ENCODE results near the gene USP2. TPM values are rescaled to one million over a fixed set of nuclear protein-coding genes. Genes with fewer than 3 reads are reported as not detected.

Gene USP2
- polyA plus RNA-seq, 1 donor (not counting 4 experiments of a cell fraction or from before 2014, with no cell fraction given), result 0.35 TPM

DNA sequence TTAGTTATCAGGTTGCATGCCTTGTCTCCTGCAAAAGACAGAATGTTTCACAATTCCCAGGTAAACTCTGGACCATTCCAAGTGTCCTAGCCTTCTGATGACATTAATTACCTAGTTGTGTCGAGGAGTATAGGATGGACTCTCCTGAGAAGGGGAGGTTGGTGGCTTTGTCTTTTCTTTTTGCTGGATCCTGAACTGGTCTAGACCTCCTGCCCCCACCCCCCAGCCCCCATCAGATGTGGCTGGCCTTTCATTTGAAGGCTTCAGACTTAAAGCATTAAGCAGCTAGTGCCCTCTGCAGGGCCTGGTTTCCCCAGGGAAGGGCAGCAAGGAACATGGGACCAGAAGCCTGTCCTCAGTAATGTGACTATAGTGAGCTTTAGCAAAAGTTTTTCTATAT is 74.3 kb downstream of the USP2 start:
- no peak overlapping the region for H3K4me2 ChIP-seq (ENCODE audit: control insufficient read depth, extremely low read depth, insufficient read depth, low read depth, low read length)
- FAIRE-seq, result no peak
- peaks cover 15% of the 10 kb centered on the region for H3K4me1 ChIP-seq (ENCODE audit: control insufficient read depth, extremely low read depth, insufficient read depth, low read length)
- H3K36me3 ChIP-seq (ENCODE audit: control insufficient read depth in 2 of 2, extremely low read depth in 1 of 2, insufficient read depth in 2 of 2, low read length in 2 of 2), result peaks cover 28 to 38% of the 10 kb centered on the region in 2 experiments
- DNase-seq (ENCODE audit: low read depth, low spot score), result no peak
- peaks cover 4% of the 10 kb centered on the region for H3K9me1 ChIP-seq (ENCODE audit: control insufficient read depth, extremely low read depth, insufficient read depth, low read length)
- H4K20me1 ChIP-seq (ENCODE audit: control insufficient read depth, extremely low read depth, insufficient read depth, low read length), result no peaks in the 10 kb centered on the region
- H3K27ac ChIP-seq (ENCODE audit: control insufficient read depth, insufficient read depth, low read length), result no peak overlapping the region
- no peak overlapping the region for H3K9ac ChIP-seq (ENCODE audit: control insufficient read depth, extremely low read depth, insufficient read depth, low read length)
- H3K27me3 ChIP-seq (ENCODE audit: control insufficient read depth, extremely low read depth, insufficient read depth, low read length), result no peaks in the 10 kb centered on the region
- H3K4me3 ChIP-seq (ENCODE audit: control insufficient read depth in 2 of 3, extremely low read depth in 1 of 3, insufficient read depth in 2 of 3, low read depth in 1 of 3, low read length in 3 of 3), result no peak overlapping the region
- no peak overlapping the region for H2AFZ ChIP-seq (ENCODE audit: control insufficient read depth, low read length)
- TF ChIP-seq, protein P1, sequence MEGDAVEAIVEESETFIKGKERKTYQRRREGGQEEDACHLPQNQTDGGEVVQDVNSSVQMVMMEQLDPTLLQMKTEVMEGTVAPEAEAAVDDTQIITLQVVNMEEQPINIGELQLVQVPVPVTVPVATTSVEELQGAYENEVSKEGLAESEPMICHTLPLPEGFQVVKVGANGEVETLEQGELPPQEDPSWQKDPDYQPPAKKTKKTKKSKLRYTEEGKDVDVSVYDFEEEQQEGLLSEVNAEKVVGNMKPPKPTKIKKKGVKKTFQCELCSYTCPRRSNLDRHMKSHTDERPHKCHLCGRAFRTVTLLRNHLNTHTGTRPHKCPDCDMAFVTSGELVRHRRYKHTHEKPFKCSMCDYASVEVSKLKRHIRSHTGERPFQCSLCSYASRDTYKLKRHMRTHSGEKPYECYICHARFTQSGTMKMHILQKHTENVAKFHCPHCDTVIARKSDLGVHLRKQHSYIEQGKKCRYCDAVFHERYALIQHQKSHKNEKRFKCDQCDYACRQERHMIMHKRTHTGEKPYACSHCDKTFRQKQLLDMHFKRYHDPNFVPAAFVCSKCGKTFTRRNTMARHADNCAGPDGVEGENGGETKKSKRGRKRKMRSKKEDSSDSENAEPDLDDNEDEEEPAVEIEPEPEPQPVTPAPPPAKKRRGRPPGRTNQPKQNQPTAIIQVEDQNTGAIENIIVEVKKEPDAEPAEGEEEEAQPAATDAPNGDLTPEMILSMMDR (optimal IDR thresholded peaks at IDR 0.05 in 1 of 3, IDR thresholded peaks at IDR 0.05 in 1 of 3, conservative IDR thresholded peaks at IDR 0.05 in 1 of 3; ENCODE audit: extremely low read depth in 1 of 3, insufficient read depth in 2 of 3, low read length in 3 of 3), result peak in 1 of 3 experiments; percentile 29
- TF ChIP-seq EZH2 (IDR thresholded peaks at IDR 0.05; ENCODE audit: low read length), result no peak
- no peaks in the 10 kb centered on the region for H3K79me2 ChIP-seq (ENCODE audit: control insufficient read depth, insufficient read depth, low read length)
- no peaks in the 10 kb centered on the region for H3K9me3 ChIP-seq (ENCODE audit: control insufficient read depth, low read depth, low read length)
- dilution Hi-C loops (cut with MboI; ENCODE audit: extremely low pct_ligation_motif_present, low sequenced_read_pairs), result no loop called here

DNA sequence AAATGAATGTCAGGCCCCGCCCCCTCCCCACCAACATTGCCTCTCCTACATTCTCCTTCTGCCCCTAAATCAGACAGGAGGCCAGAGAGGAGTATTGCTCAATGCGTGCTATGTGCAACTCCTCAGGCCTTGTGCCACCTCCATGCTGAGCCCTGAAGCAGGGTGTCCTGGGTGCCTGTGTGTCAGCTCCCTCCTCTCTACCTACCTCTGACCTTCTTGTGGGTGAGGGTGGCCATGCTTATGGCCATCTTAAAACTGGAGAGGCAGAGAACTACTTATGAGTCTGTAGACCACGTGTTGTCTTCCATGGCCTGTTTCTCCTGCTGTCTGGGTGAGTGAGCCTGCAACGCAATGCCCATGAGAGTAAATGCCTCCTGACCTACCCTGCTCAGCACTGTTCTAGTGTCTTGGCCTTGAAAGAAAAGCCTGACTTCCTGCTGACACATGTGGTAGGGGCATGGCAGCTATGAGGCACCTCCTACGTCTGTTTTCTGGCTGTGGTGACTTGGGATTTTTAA is 75.1 kb downstream of the USP2 start:
- no peak overlapping the region for H3K4me2 ChIP-seq (ENCODE audit: control insufficient read depth, extremely low read depth, insufficient read depth, low read depth, low read length)
- H3K36me3 ChIP-seq (ENCODE audit: control insufficient read depth in 2 of 2, extremely low read depth in 1 of 2, insufficient read depth in 2 of 2, low read length in 2 of 2), result peaks cover 30 to 43% of the 10 kb centered on the region in 2 experiments
- TF ChIP-seq, protein P1 (optimal IDR thresholded peaks at IDR 0.05 in 1 of 3, IDR thresholded peaks at IDR 0.05 in 1 of 3, conservative IDR thresholded peaks at IDR 0.05 in 1 of 3; ENCODE audit: extremely low read depth in 1 of 3, insufficient read depth in 2 of 3, low read length in 3 of 3), result no peak
- TF ChIP-seq EZH2 (IDR thresholded peaks at IDR 0.05; ENCODE audit: low read length), result no peak
- no peak overlapping the region for H3K9ac ChIP-seq (ENCODE audit: control insufficient read depth, extremely low read depth, insufficient read depth, low read length)
- H2AFZ ChIP-seq (ENCODE audit: control insufficient read depth, low read length), result no peak overlapping the region
- dilution Hi-C loops (cut with MboI; ENCODE audit: extremely low pct_ligation_motif_present, low sequenced_read_pairs), result no loop called here
- H4K20me1 ChIP-seq (ENCODE audit: control insufficient read depth, extremely low read depth, insufficient read depth, low read length), result no peaks in the 10 kb centered on the region
- no peaks in the 10 kb centered on the region for H3K9me3 ChIP-seq (ENCODE audit: control insufficient read depth, low read depth, low read length)
- peaks cover 4% of the 10 kb centered on the region for H3K9me1 ChIP-seq (ENCODE audit: control insufficient read depth, extremely low read depth, insufficient read depth, low read length)
- H3K4me3 ChIP-seq (ENCODE audit: control insufficient read depth in 2 of 3, extremely low read depth in 1 of 3, insufficient read depth in 2 of 3, low read depth in 1 of 3, low read length in 3 of 3), result no peak overlapping the region
- FAIRE-seq (no peak), DNase-seq (ENCODE audit: low read depth, low spot score) (no peak)
- H3K79me2 ChIP-seq (ENCODE audit: control insufficient read depth, insufficient read depth, low read length), result no peaks in the 10 kb centered on the region
- H3K4me1 ChIP-seq (ENCODE audit: control insufficient read depth, extremely low read depth, insufficient read depth, low read length), result peaks cover 15% of the 10 kb centered on the region
- H3K27ac ChIP-seq (ENCODE audit: control insufficient read depth, insufficient read depth, low read length), result no peak overlapping the region
- H3K27me3 ChIP-seq (ENCODE audit: control insufficient read depth, extremely low read depth, insufficient read depth, low read length), result no peaks in the 10 kb centered on the region
